22Rv1 (cell line): Measurements from ENCODE around the gene TMEM87B.

Experiments used
- H3K27ac ChIP-seq: fragments of 450-650 bp; 2 replicates; pipeline ENCODE4 v1.5.1; 2017
- CTCF ChIP-seq: fragments of 450-650 bp; IDR thresholded peaks from 2 replicates; pipeline ENCODE4 v1.5.1; 2017; ENCODE audit warnings: mild to moderate bottlenecking
- ZFX ChIP-seq: fragments of 450-650 bp; IDR thresholded peaks from 2 replicates; pipeline ENCODE4 v1.6.1; 2017; ENCODE audit warnings: antibody characterized with exemption, borderline replicate concordance

Gene TMEM87B

GRCh38 chr2:112012556-112012955, 42.5 kb upstream of the TMEM87B start:
- TF ChIP-seq CTCF (no peak), ZFX (no peak)
- H3K27ac ChIP-seq, result no peak overlapping the region

GRCh38 chr2:112018846-112019245, 36.2 kb upstream of the TMEM87B start:
- H3K27ac ChIP-seq, result no peak overlapping the region
- TF ChIP-seq ZFX, result no peak
- TF ChIP-seq CTCF, result no peak

- no peak for TF ChIP-seq ZFX
- no peak for TF ChIP-seq CTCF
- H3K27ac ChIP-seq, result no peak overlapping the region
Measured at GRCh38 chr2:112019569-112019982, 35.5 kb upstream of the TMEM87B start.

GRCh38 chr2:112020561-112020960, 34.5 kb upstream of the TMEM87B start:
- TF ChIP-seq CTCF, result no peak
- no peak overlapping the region for H3K27ac ChIP-seq

- no peak overlapping the region for H3K27ac ChIP-seq
- TF ChIP-seq CTCF, result no peak
- TF ChIP-seq ZFX, result no peak
Measured at GRCh38 chr2:112021290-112021689, 33.8 kb upstream of the TMEM87B start.

GRCh38 chr2:112021781-112022231, 33.3 kb upstream of the TMEM87B start:
- H3K27ac ChIP-seq, result no peak overlapping the region
- TF ChIP-seq ZFX (no peak), CTCF (no peak)

- no peak overlapping the region for H3K27ac ChIP-seq
- TF ChIP-seq CTCF, result no peak
- no peak for TF ChIP-seq ZFX
Measured at GRCh38 chr2:112023707-112024106, 31.4 kb upstream of the TMEM87B start.
